Activated T-helper 1 cell treated with anti-CD3 and anti-CD28 coated beads, Interleukin-12 subunit alpha, Interleukin-12 subunit beta, Interleukin-2, Interleukin-4 antibody, amounts not matched to agents 30 ng/mL and 10 ng/mL and 1 ng/mL, durations not matched to agents 14 hours and 24 hours and 36 hours (primary cell): Measurements from ENCODE around the gene TMC7. TPM values are rescaled to one million over a fixed set of nuclear protein-coding genes. Genes with fewer than 3 reads are reported as not detected.
A peak's percentile ranks its signal among the peaks of the same experiment; 100 is the strongest.
"Not testable (repeated sequence)": the region's sequence is repeated elsewhere in the genome, so short reads cannot be mapped to it uniquely, and the experiment has no call there.

Source experiments
- DNase-seq: peaks from one replicate; pipeline ENCODE4 v3.0.0; 2021; ENCODE audit warnings: low spot score
- H3K27ac Mint-ChIP-seq: one replicate; pipeline ENCODE4 v1.8.0; 2021; ENCODE audit warnings: mild to moderate bottlenecking, mixed read lengths
- H3K27me3 Mint-ChIP-seq: one replicate; pipeline ENCODE4 v1.8.0; 2022; ENCODE audit warnings: mild to moderate bottlenecking, moderate library complexity, mixed read lengths; ENCODE audit not compliant: insufficient read depth
- H3K36me3 Mint-ChIP-seq: one replicate; pipeline ENCODE4 v1.8.0; 2021; ENCODE audit warnings: low read depth, mixed read lengths
- H3K4me1 Mint-ChIP-seq: one replicate; pipeline ENCODE4 v1.8.0; 2021; ENCODE audit warnings: low read depth, mixed read lengths
- H3K4me3 Mint-ChIP-seq: one replicate; pipeline ENCODE4 v1.8.0; 2021; ENCODE audit warnings: mild to moderate bottlenecking, moderate library complexity, mixed read lengths
- H3K9me3 Mint-ChIP-seq: one replicate; pipeline ENCODE4 v1.8.0; 2021; ENCODE audit warnings: mixed read lengths
- intact Hi-C: fragments of 100-400 bp; cut with micrococcal nuclease; formaldehyde crosslinking; loops from one replicate; pipeline ENCODE4 v1.15.1; 2024
- total RNA-seq: library from RNA; stranded (reverse); gene quantifications from 2 replicates; pipeline ENCODE4 v1.2.3, GENCODE V29; 2022

The TMC7 gene
- total RNA-seq, 1 donor from 2014 or later, result not detected

- H3K27me3 Mint-ChIP-seq, H3K36me3 Mint-ChIP-seq, intact Hi-C loops, DNase-seq, H3K4me1 Mint-ChIP-seq, H3K9me3 Mint-ChIP-seq: not testable (repeated sequence)
- Mint-ChIP-seq H3K27ac (peak overlapping the region; percentile 26), H3K4me3 (peak overlapping the region; percentile 5)
Observed at GRCh38 chr16:18956658-18957241, 27.0 kb upstream of the TMC7 start.

GRCh38 chr16:18958621-18959029, 25.1 kb upstream of the TMC7 start:
- Mint-ChIP-seq H3K9me3 (no peaks in the 10 kb centered on the region), H3K4me1 (peaks cover 6% of the 10 kb centered on the region), H3K36me3 (no peaks in the 10 kb centered on the region), H3K4me3 (no peak overlapping the region), H3K27ac (no peak overlapping the region), H3K27me3 (peaks cover 9% of the 10 kb centered on the region)
- no peak for DNase-seq
- intact Hi-C loops, result no loop called here

- intact Hi-C loops, result no loop called here
- DNase-seq, result no peak
- Mint-ChIP-seq H3K27ac (no peak overlapping the region), H3K27me3 (peaks cover 9% of the 10 kb centered on the region), H3K9me3 (no peaks in the 10 kb centered on the region), H3K4me3 (no peak overlapping the region), H3K36me3 (no peaks in the 10 kb centered on the region), H3K4me1 (peaks cover 6% of the 10 kb centered on the region)
Observed at GRCh38 chr16:18959031-18959505, 24.7 kb upstream of the TMC7 start.

GRCh38 chr16:18965555-18965954, 18.2 kb upstream of the TMC7 start:
- Mint-ChIP-seq H3K36me3 (no peaks in the 10 kb centered on the region), H3K4me3 (no peak overlapping the region), H3K4me1 (peaks cover 12% of the 10 kb centered on the region), H3K9me3 (no peaks in the 10 kb centered on the region), H3K27me3 (peaks cover 4% of the 10 kb centered on the region), H3K27ac (no peak overlapping the region)
- no peak for DNase-seq
- intact Hi-C loops, result loop anchor here (5.0 to 10.0 kb wide), 2 partner anchors 61 to 102 kb away; partner anchors contain the start of gene COQ7

GRCh38 chr16:18966791-18967190, 16.9 kb upstream of the TMC7 start:
- H3K4me1 Mint-ChIP-seq, result peaks cover 12% of the 10 kb centered on the region
- H3K27ac Mint-ChIP-seq, result no peak overlapping the region
- H3K36me3 Mint-ChIP-seq, result no peaks in the 10 kb centered on the region
- H3K27me3 Mint-ChIP-seq, result peaks cover 5% of the 10 kb centered on the region
- H3K9me3 Mint-ChIP-seq, result no peaks in the 10 kb centered on the region
- no peak overlapping the region for H3K4me3 Mint-ChIP-seq
- DNase-seq, result no peak
- intact Hi-C loops, result loop anchor here (5.0 to 10.0 kb wide), 2 partner anchors 62 to 101 kb away; partner anchors contain the start of gene COQ7

GRCh38 chr16:18969050-18969854, 14.5 kb upstream of the TMC7 start:
- Mint-ChIP-seq H3K9me3 (no peaks in the 10 kb centered on the region), H3K4me1 (peaks cover 12% of the 10 kb centered on the region), H3K4me3 (peak overlapping the region; percentile 59), H3K36me3 (no peaks in the 10 kb centered on the region), H3K27ac (no peak overlapping the region), H3K27me3 (peaks cover 5% of the 10 kb centered on the region)
- intact Hi-C loops, result loop anchor here (1.0 to 10.0 kb wide), 6 partner anchors 23 to 168 kb away; partner anchors contain the start of genes ARL6IP1, COQ7 and SMG1
- peak; percentile 73 for DNase-seq

- DNase-seq, result no peak
- Mint-ChIP-seq H3K4me1 (peaks cover 12% of the 10 kb centered on the region), H3K36me3 (no peaks in the 10 kb centered on the region), H3K4me3 (no peak overlapping the region), H3K9me3 (no peaks in the 10 kb centered on the region), H3K27me3 (peaks cover 5% of the 10 kb centered on the region), H3K27ac (no peak overlapping the region)
- intact Hi-C loops, result loop anchor here (1.0 to 10.0 kb wide), 6 partner anchors 24 to 169 kb away; partner anchors contain the start of genes ARL6IP1, COQ7 and SMG1
Observed at GRCh38 chr16:18969855-18970240, 13.9 kb upstream of the TMC7 start.

GRCh38 chr16:18975109-18975508, 8.6 kb upstream of the TMC7 start:
- Mint-ChIP-seq H3K36me3 (no peaks in the 10 kb centered on the region), H3K4me1 (no peaks in the 10 kb centered on the region)
- intact Hi-C loops, result no loop called here

GRCh38 chr16:18979936-18980335, 3.8 kb upstream of the TMC7 start:
- DNase-seq, result no peak
- Mint-ChIP-seq H3K27ac (no peak overlapping the region), H3K4me3 (no peak overlapping the region), H3K9me3 (no peaks in the 10 kb centered on the region), H3K4me1 (no peaks in the 10 kb centered on the region), H3K27me3 (peaks cover 56% of the 10 kb centered on the region), H3K36me3 (no peaks in the 10 kb centered on the region)
- intact Hi-C loops, result no loop called here

More at GRCh38 chr16:18975109-18975508, 8.6 kb upstream of the TMC7 start:
- DNase-seq, result no peak
- H3K4me3 Mint-ChIP-seq, result no peak overlapping the region
- no peaks in the 10 kb centered on the region for H3K9me3 Mint-ChIP-seq
- H3K27ac Mint-ChIP-seq, result no peak overlapping the region
- H3K27me3 Mint-ChIP-seq, result peaks cover 27% of the 10 kb centered on the region

GRCh38 chr16:18984435-18985005, 786 bp downstream of the TMC7 start:
- Mint-ChIP-seq H3K27ac (no peak overlapping the region), H3K4me1 (no peaks in the 10 kb centered on the region), H3K9me3 (no peaks in the 10 kb centered on the region), H3K4me3 (no peak overlapping the region), H3K27me3 (peaks cover 47% of the 10 kb centered on the region), H3K36me3 (no peaks in the 10 kb centered on the region)
- intact Hi-C loops, result no loop called here
- no peak for DNase-seq

- H3K4me1 Mint-ChIP-seq, intact Hi-C loops, DNase-seq, H3K36me3 Mint-ChIP-seq, H3K4me3 Mint-ChIP-seq, H3K9me3 Mint-ChIP-seq, H3K27ac Mint-ChIP-seq: not testable (repeated sequence)
- peaks cover 41% of the 10 kb centered on the region for H3K27me3 Mint-ChIP-seq
Observed at GRCh38 chr16:18985256-18985655, 1.5 kb downstream of the TMC7 start.

GRCh38 chr16:18991731-18992130, 8.0 kb downstream of the TMC7 start:
- H3K9me3 Mint-ChIP-seq, intact Hi-C loops, H3K4me3 Mint-ChIP-seq, H3K4me1 Mint-ChIP-seq, H3K36me3 Mint-ChIP-seq, DNase-seq, H3K27me3 Mint-ChIP-seq, H3K27ac Mint-ChIP-seq: not testable (repeated sequence)

- H3K4me1 Mint-ChIP-seq, H3K27me3 Mint-ChIP-seq, H3K4me3 Mint-ChIP-seq, H3K36me3 Mint-ChIP-seq, H3K9me3 Mint-ChIP-seq, intact Hi-C loops, DNase-seq, H3K27ac Mint-ChIP-seq: not testable (repeated sequence)
Observed at GRCh38 chr16:18993531-18993930, 9.8 kb downstream of the TMC7 start.
